GM18498 (cell line): ENCODE measurements around the gene VGF.
A peak's percentile ranks its signal among the peaks of the same experiment; 100 is the strongest.
"Not testable (repeated sequence)": the region's sequence is repeated elsewhere in the genome, so short reads cannot be mapped to it uniquely, and the experiment has no call there.

ENCODE experiments used
- ATAC-seq: cut with Tn5 transposase; IDR thresholded peaks from one replicate; pipeline ENCODE4 v1.9.1; 2021; ENCODE audit warnings: mild to moderate bottlenecking, moderate library complexity; ENCODE audit not compliant: unreplicated experiment

VGF gene

GRCh38 chr7:101165075-101165957 is at the start of gene VGF:
Gene VGF (minus strand): TSS chr7:101165569. CDS start chr7:101164843, 726 bp downstream.
- ATAC-seq = peak; percentile 76

- ATAC-seq = no peak
Observed at GRCh38 chr7:101212014-101212413, 46.6 kb upstream of the VGF start.

GRCh38 chr7:101211501-101211900 is 46.1 kb upstream of the VGF start:
- no peak for ATAC-seq

- no peak for ATAC-seq
Observed at GRCh38 chr7:101210143-101210542, 44.8 kb upstream of the VGF start.

GRCh38 chr7:101208794-101209193 is 43.4 kb upstream of the VGF start:
- no peak for ATAC-seq

- ATAC-seq = no peak
Observed at GRCh38 chr7:101207459-101207858, 42.1 kb upstream of the VGF start.

- no peak for ATAC-seq
Observed at GRCh38 chr7:101206665-101207042, 41.3 kb upstream of the VGF start.

GRCh38 chr7:101205901-101206664 is 40.7 kb upstream of the VGF start:
- no peak for ATAC-seq

GRCh38 chr7:101203740-101204738 is 38.7 kb upstream of the VGF start:
- ATAC-seq = not testable (repeated sequence)

- no peak for ATAC-seq
Observed at GRCh38 chr7:101202603-101202918, 37.2 kb upstream of the VGF start.

GRCh38 chr7:101201695-101202602 is 36.6 kb upstream of the VGF start:
- ATAC-seq = no peak

GRCh38 chr7:101200862-101201599 is 35.7 kb upstream of the VGF start, which contains the start of gene MOGAT3:
Gene MOGAT3 (minus strand): TSS chr7:101201036. CDS start chr7:101200854, 182 bp downstream.
- no peak for ATAC-seq

GRCh38 chr7:101200504-101200861 is 35.1 kb upstream of the VGF start:
- no peak for ATAC-seq

GRCh38 chr7:101199522-101199921 is 34.2 kb upstream of the VGF start:
- not testable (repeated sequence) for ATAC-seq

GRCh38 chr7:101198476-101198875 is 33.1 kb upstream of the VGF start:
- ATAC-seq = no peak

GRCh38 chr7:101197991-101198390 is 32.6 kb upstream of the VGF start:
- no peak for ATAC-seq

- no peak for ATAC-seq
Observed at GRCh38 chr7:101195884-101196283, 30.5 kb upstream of the VGF start.

GRCh38 chr7:101189109-101189508 is 23.7 kb upstream of the VGF start:
- no peak for ATAC-seq

GRCh38 chr7:101186844-101187428 is 21.6 kb upstream of the VGF start:
- ATAC-seq = no peak
